B cell (primary cell): ENCODE data around the gene SLC16A10. TPM values are rescaled to one million over a fixed set of nuclear protein-coding genes. Genes with fewer than 3 reads are reported as not detected.

ENCODE experiments used
- ATAC-seq: fragments of 200-7000 bp; cut with Tn5 transposase; one replicate; pipeline ENCODE4 v1.10.0; 2021; ENCODE audit warnings: low read depth, mild to moderate bottlenecking, moderate number of reproducible peaks, moderate library complexity
- CTCF ChIA-PET: fragments of 350-600 bp; sonication (Branson Sonifier 250); formaldehyde crosslinking; loops from one replicate; lab custom pipeline; 2021; ENCODE audit warnings: antibody characterized with exemption, inconsistent platforms; lab: Charles Lee
- POLR2A ChIA-PET: fragments of 350-600 bp; sonication (Branson Sonifier 250); formaldehyde crosslinking; loops from one replicate; lab custom pipeline; 2021; ENCODE audit warnings: antibody characterized with exemption; lab: Charles Lee
- DNase-seq: peaks from one replicate; pipeline ENCODE4 v3.0.0; 2013
- H2AFZ ChIP-seq: 2 replicates; pipeline ENCODE4 v1.6.1; 2012; ENCODE audit warnings: mild to moderate bottlenecking, low read depth, low read length; ENCODE audit not compliant: insufficient read depth, poor library complexity, severe bottlenecking
- H3K27ac ChIP-seq, 2 donors: 1 replicate in 1 of 2; 2 replicates in 1 of 2; pipeline ENCODE4 v1.5.1; 2012 to 2013; ENCODE audit warnings: low read length in 2 of 2, mild to moderate bottlenecking in 2 of 2, moderate library complexity in 1 of 2
- H3K27me3 ChIP-seq, 4 experiments: fragments of 200-600 bp in 1 of 4; sonication (generic) in 1 of 4; replicated peaks in 1 of 4; 1 replicate in 2 of 4; 2 replicates in 2 of 4; pipeline versions ENCODE4 v1.6.1 to v1.7.0; 2013 to 2016; ENCODE audit warnings: low read length in 3 of 4, mild to moderate bottlenecking in 2 of 4, mixed read lengths in 1 of 4, moderate library complexity in 1 of 4; ENCODE audit not compliant: insufficient read depth in 4 of 4, control insufficient read depth in 3 of 4; ENCODE audit errors: control extremely low read depth in 1 of 4
- H3K36me3 ChIP-seq, 2 experiments: replicated peaks in 1 of 2; 1 replicate in 1 of 2; 2 replicates in 1 of 2; pipeline versions ENCODE4 v1.6.1 to v1.7.1; 2013; ENCODE audit warnings: low read length in 1 of 2; ENCODE audit not compliant: insufficient read depth in 2 of 2, control insufficient read depth in 1 of 2; ENCODE audit errors: control extremely low read depth in 1 of 2, extremely low read depth in 1 of 2
- H3K4me1 ChIP-seq, 2 donors: fragments of 200-600 bp in 1 of 2; sonication (generic) in 1 of 2; 1 replicate in 1 of 2; 2 replicates in 1 of 2; pipeline versions ENCODE4 v1.5.1 to v1.6.1; 2013 to 2017; ENCODE audit warnings: low read length in 2 of 2; ENCODE audit not compliant: control insufficient read depth in 2 of 2, insufficient read depth in 2 of 2
- H3K4me2 ChIP-seq: replicated peaks from 2 replicates; pipeline ENCODE3; 2012; ENCODE audit warnings: mild to moderate bottlenecking, low read depth, low read length; ENCODE audit not compliant: poor library complexity, severe bottlenecking
- H3K4me3 ChIP-seq, 5 experiments: fragments of 200-600 bp in 1 of 5; sonication (generic) in 1 of 5; 1 replicate in 3 of 5; 2 replicates in 2 of 5; pipeline versions ENCODE4 v1.5.1 to v1.7.0; 2011 to 2016; ENCODE audit warnings: low read length in 4 of 5, mild to moderate bottlenecking in 4 of 5, low read depth in 2 of 5, control low read depth in 1 of 5, moderate library complexity in 1 of 5; ENCODE audit not compliant: insufficient read depth in 1 of 5; ENCODE audit errors: control extremely low read depth in 1 of 5, extremely low read depth in 1 of 5
- H3K79me2 ChIP-seq: fragments of 200-600 bp; sonication (generic); one replicate; pipeline ENCODE4 v1.6.0; 2016; ENCODE audit warnings: low read length; ENCODE audit not compliant: control insufficient read depth, insufficient read depth
- H3K9ac ChIP-seq: fragments of 200-600 bp; sonication (generic); 2 replicates; pipeline ENCODE4 v1.6.1; 2017; ENCODE audit warnings: mild to moderate bottlenecking, low read length, moderate library complexity
- H3K9me3 ChIP-seq, 3 donors: one replicate each; pipeline versions ENCODE4 v1.6.1 to v1.7.1; 2013; ENCODE audit warnings: low read length in 2 of 3; ENCODE audit not compliant: control insufficient read depth in 2 of 3, insufficient read depth in 1 of 3; ENCODE audit errors: control extremely low read depth in 1 of 3
- H4K20me1 ChIP-seq: 2 replicates; pipeline ENCODE4 v1.6.0; 2012; ENCODE audit warnings: mild to moderate bottlenecking, low read length; ENCODE audit not compliant: insufficient read depth, control insufficient read depth, poor library complexity, severe bottlenecking
- H3K27ac Mint-ChIP-seq: one replicate; pipeline ENCODE4 v1.8.0; 2021; ENCODE audit warnings: mixed read lengths
- H3K27me3 Mint-ChIP-seq: one replicate; pipeline ENCODE4 v1.8.0; 2021; ENCODE audit warnings: mixed read lengths
- H3K4me1 Mint-ChIP-seq: one replicate; pipeline ENCODE4 v1.8.0; 2021; ENCODE audit warnings: mixed read lengths
- H3K4me3 Mint-ChIP-seq: one replicate; pipeline ENCODE4 v1.8.0; 2021; ENCODE audit warnings: mixed read lengths
- H3K9me3 Mint-ChIP-seq: one replicate; pipeline ENCODE4 v1.8.0; 2022; ENCODE audit warnings: mixed read lengths; ENCODE audit not compliant: insufficient read depth
- EZH2 ChIP-seq: IDR thresholded peaks from 2 replicates; pipeline ENCODE4 v1.6.1; 2012; ENCODE audit warnings: borderline replicate concordance, low read depth, mild to moderate bottlenecking, moderate library complexity, low read length; ENCODE audit not compliant: insufficient read depth, poor library complexity, severe bottlenecking
- WGBS: methylation state at CpG from one replicate; pipeline ENCODE4 v1.1.5; 2013; ENCODE audit warnings: missing lambda C conversion rate; ENCODE audit not compliant: insufficient coverage; 5-methylcytosine and 5-hydroxymethylcytosine counted together
- intact Hi-C: fragments of 100-400 bp; cut with micrococcal nuclease; formaldehyde crosslinking; loops from one replicate; pipeline ENCODE4 v1.10.0; 2022
- polyA plus RNA-seq: library from polyadenylated mRNA; depleted of rRNA; stranded (reverse); fragments of >200 nt; gene quantifications from 2 replicates; pipeline ENCODE4 v1.2.3, GENCODE V29; 2012
- total RNA-seq, 2 donors: library from RNA; stranded (reverse); fragments of 120-200 nt in 1 of 2; gene quantifications; 1 replicate in 1 of 2; 2 replicates in 1 of 2; pipeline versions ENCODE4 v1.2.3 to v1.2.4, GENCODE V29; 2013 to 2022
- TF ChIP-seq, protein P1 (sequence below): fragments of 200-600 bp; IDR thresholded peaks from one replicate; pipeline ENCODE4 v1.8.0; 2022; ENCODE audit warnings: antibody characterized with exemption, mild to moderate bottlenecking

SLC16A10 gene
- total and polyA plus RNA-seq, 2 donors (not counting 1 experiment from before 2014, with no cell fraction given): 0.06 to 0.71 TPM

- ATAC-seq: no peak
- intact Hi-C loops: no loop called here
These were observed 135.0 kb downstream of the SLC16A10 start for GRCh38 chr6:111222341-111222740.

GRCh38 chr6:111228094-111228493 is 140.8 kb downstream of the SLC16A10 start:
- no peak for TF ChIP-seq EZH2
- TF ChIP-seq, protein P1, sequence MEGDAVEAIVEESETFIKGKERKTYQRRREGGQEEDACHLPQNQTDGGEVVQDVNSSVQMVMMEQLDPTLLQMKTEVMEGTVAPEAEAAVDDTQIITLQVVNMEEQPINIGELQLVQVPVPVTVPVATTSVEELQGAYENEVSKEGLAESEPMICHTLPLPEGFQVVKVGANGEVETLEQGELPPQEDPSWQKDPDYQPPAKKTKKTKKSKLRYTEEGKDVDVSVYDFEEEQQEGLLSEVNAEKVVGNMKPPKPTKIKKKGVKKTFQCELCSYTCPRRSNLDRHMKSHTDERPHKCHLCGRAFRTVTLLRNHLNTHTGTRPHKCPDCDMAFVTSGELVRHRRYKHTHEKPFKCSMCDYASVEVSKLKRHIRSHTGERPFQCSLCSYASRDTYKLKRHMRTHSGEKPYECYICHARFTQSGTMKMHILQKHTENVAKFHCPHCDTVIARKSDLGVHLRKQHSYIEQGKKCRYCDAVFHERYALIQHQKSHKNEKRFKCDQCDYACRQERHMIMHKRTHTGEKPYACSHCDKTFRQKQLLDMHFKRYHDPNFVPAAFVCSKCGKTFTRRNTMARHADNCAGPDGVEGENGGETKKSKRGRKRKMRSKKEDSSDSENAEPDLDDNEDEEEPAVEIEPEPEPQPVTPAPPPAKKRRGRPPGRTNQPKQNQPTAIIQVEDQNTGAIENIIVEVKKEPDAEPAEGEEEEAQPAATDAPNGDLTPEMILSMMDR: no peak
- Histone ChIP-seq H3K79me2 (no peaks in the 10 kb centered on the region), H3K27me3 (no peaks in the 10 kb centered on the region), H3K9ac (no peak overlapping the region), H3K9me3 (no peaks in the 10 kb centered on the region), H3K4me1 (no peaks in the 10 kb centered on the region), H3K4me2 (no peak overlapping the region), H3K27ac (no peak overlapping the region), H4K20me1 (no peaks in the 10 kb centered on the region), H2AFZ (no peak overlapping the region), H3K4me3 (no peak overlapping the region), H3K36me3 (no peaks in the 10 kb centered on the region)
- H3K9me3 Mint-ChIP-seq: no peaks in the 10 kb centered on the region
- no peaks in the 10 kb centered on the region for H3K27me3 Mint-ChIP-seq
- no peak overlapping the region for H3K4me3 Mint-ChIP-seq
- H3K4me1 Mint-ChIP-seq: no peaks in the 10 kb centered on the region
- ChIA-PET POLR2A (no interaction called here), CTCF (interaction anchor here (1.6 kb wide), 1 partner anchor 15 kb away, joined by 3 read pairs; no protein-coding TSS in a partner anchor)
- no peak overlapping the region for H3K27ac Mint-ChIP-seq
- no peak for DNase-seq
- ATAC-seq: no peak
- intact Hi-C loops: no loop called here
- WGBS: no CpG with 5 or more reads among the region's 2 CpGs

More at GRCh38 chr6:111222341-111222740, 135.0 kb downstream of the SLC16A10 start:
- Mint-ChIP-seq H3K27ac (no peak overlapping the region), H3K27me3 (no peaks in the 10 kb centered on the region), H3K4me3 (no peak overlapping the region), H3K4me1 (no peaks in the 10 kb centered on the region), H3K9me3 (no peaks in the 10 kb centered on the region)
- no peaks in the 10 kb centered on the region for H3K36me3 ChIP-seq
- no peak for TF ChIP-seq EZH2
- TF ChIP-seq, protein P1: no peak
- H3K9ac ChIP-seq: no peak overlapping the region
- no peak overlapping the region for H3K4me2 ChIP-seq
- ChIA-PET POLR2A (no interaction called here), CTCF (no interaction called here)
- H3K4me1 ChIP-seq: no peaks in the 10 kb centered on the region
- H3K9me3 ChIP-seq: no peaks in the 10 kb centered on the region
- no peaks in the 10 kb centered on the region for H4K20me1 ChIP-seq
- H3K27ac ChIP-seq: no peak overlapping the region
- no peak overlapping the region for H3K4me3 ChIP-seq
- no peaks in the 10 kb centered on the region for H3K79me2 ChIP-seq
- no CpG with 5 or more reads among the region's 1 CpG for WGBS
- no peak for DNase-seq
- H2AFZ ChIP-seq: no peak overlapping the region
- H3K27me3 ChIP-seq: no peaks in the 10 kb centered on the region
